ENCODE measurements around the gene MBTPS1. TPM values are rescaled to one million over a fixed set of nuclear protein-coding genes. Genes with fewer than 3 reads are reported as not detected.

The MBTPS1 gene
- total and polyA plus RNA-seq, 9 of the 15 experiments (the other 6 are each of a cell fraction or from before 2014, with no cell fraction given): 2.8 to 57.6 (median 43.8) TPM

DNA sequence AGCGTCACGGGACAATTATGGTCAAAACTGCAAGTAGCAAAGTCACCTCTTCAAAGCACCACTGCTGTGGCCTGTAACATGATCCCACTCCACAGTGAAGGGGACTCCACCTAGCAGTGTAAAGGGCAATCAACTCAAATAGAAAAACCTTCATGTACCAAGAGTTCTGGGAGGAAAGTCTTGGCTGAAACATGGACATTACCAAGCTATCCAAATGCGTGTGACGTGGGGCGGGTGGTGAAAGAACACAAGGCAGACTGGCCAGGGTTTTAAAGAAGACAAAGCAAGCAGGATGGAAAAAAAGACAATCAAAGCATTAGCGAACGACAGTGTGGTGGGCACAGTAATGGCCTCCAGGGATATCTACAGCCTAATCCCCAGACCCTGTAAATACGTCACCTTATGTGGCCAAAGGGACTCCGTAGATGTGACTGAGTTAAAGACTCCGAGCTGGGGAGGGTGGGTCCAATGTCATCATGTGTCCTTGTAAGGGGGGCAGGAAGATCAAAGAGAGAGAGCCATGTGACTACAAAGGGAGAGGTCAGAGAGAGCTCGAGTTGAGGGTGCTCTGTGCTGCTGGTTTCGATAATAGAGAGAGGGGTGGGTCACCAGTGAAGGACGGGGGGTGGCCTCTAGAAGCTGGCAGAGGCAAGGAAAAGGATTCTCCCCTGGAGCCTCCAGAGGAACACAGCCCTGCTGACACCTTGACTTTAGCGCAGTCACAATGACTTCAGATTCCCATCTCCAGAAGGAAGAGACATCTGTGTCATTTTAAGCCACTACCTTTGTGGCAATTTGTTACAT, 22.3 kb upstream of the MBTPS1 start (continued):
- TF ChIP-seq TCF15 (CRISPR knock-in tag; IDR thresholded peaks at IDR 0.05): peak; percentile 81
- peak in 1 of 2 experiments; percentile 67; a peak in 2 of 4 replicates for TF ChIP-seq HDAC1 (IDR thresholded peaks at IDR 0.05)
- TF ChIP-seq ARID1B (IDR thresholded peaks at IDR 0.05): peak; percentile 70
- TF ChIP-seq MYBL2 (IDR thresholded peaks at IDR 0.05; ENCODE audit: low read depth): no peak; the same call in 1 of the 2 replicates
- no peak for TF ChIP-seq MYBL2 (CRISPR knock-in tag; IDR thresholded peaks at IDR 0.05; ENCODE audit: borderline replicate concordance)
- peak; percentile 90 for TF ChIP-seq L3MBTL2 (IDR thresholded peaks at IDR 0.05)
- TF ChIP-seq ZKSCAN8 (CRISPR knock-in tag; IDR thresholded peaks at IDR 0.05): peak; percentile 68; the same call in 1 of the 2 replicates
- TF ChIP-seq ZKSCAN1 (IDR thresholded peaks at IDR 0.05; ENCODE audit: low read depth, low read length): no peak
- TF ChIP-seq HDAC6 (IDR thresholded peaks at IDR 0.05; ENCODE audit: low read depth, low read length): no peak
- TF ChIP-seq ZBTB11 (CRISPR knock-in tag; IDR thresholded peaks at IDR 0.05): no peak
- TF ChIP-seq, protein P1, sequence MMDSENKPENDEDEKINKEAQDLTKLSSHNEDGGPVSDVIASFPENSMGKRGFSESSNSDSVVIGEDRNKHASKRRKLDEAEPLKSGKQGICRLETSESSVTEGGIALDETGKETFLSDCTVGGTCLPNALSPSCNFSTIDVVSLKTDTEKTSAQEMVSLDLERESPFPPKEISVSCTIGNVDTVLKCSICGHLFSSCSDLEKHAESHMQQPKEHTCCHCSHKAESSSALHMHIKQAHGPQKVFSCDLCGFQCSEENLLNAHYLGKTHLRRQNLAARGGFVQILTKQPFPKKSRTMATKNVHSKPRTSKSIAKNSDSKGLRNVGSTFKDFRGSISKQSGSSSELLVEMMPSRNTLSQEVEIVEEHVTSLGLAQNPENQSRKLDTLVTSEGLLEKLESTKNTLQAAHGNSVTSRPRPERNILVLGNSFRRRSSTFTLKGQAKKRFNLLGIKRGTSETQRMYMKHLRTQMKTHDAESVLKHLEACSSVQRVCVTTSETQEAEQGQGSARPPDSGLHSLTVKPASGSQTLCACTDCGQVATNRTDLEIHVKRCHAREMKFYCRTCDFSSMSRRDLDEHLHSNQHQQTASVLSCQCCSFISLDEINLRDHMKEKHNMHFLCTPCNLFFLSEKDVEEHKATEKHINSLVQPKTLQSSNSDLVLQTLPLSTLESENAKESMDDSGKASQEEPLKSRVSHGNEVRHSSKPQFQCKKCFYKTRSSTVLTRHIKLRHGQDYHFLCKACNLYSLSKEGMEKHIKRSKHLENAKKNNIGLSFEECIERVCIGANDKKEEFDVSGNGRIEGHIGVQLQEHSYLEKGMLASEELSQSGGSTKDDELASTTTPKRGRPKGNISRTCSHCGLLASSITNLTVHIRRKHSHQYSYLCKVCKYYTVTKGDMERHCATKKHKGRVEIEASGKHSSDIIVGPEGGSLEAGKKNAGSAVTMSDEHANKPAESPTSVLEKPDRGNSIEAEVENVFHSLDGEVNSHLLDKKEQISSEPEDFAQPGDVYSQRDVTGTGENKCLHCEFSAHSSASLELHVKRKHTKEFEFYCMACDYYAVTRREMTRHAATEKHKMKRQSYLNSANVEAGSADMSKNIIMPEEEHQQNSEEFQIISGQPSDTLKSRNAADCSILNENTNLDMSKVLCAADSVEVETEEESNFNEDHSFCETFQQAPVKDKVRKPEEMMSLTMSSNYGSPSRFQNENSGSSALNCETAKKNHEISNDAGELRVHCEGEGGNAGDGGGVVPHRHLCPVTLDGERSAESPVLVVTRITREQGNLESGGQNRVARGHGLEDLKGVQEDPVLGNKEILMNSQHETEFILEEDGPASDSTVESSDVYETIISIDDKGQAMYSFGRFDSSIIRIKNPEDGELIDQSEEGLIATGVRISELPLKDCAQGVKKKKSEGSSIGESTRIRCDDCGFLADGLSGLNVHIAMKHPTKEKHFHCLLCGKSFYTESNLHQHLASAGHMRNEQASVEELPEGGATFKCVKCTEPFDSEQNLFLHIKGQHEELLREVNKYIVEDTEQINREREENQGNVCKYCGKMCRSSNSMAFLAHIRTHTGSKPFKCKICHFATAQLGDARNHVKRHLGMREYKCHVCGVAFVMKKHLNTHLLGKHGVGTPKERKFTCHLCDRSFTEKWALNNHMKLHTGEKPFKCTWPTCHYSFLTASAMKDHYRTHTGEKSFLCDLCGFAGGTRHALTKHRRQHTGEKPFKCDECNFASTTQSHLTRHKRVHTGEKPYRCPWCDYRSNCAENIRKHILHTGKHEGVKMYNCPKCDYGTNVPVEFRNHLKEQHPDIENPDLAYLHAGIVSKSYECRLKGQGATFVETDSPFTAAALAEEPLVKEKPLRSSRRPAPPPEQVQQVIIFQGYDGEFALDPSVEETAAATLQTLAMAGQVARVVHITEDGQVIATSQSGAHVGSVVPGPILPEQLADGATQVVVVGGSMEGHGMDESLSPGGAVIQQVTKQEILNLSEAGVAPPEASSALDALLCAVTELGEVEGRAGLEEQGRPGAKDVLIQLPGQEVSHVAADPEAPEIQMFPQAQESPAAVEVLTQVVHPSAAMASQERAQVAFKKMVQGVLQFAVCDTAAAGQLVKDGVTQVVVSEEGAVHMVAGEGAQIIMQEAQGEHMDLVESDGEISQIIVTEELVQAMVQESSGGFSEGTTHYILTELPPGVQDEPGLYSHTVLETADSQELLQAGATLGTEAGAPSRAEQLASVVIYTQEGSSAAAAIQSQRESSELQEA (IDR thresholded peaks at IDR 0.05; ENCODE audit: low read depth): peak; percentile 86
- peak; percentile 90 for TF ChIP-seq ZNF175 (CRISPR knock-in tag; IDR thresholded peaks at IDR 0.05; ENCODE audit: low read depth)
- TF ChIP-seq SRSF1 (IDR thresholded peaks at IDR 0.05; ENCODE audit: low read depth, low read length): no peak
- TF ChIP-seq HLTF (IDR thresholded peaks at IDR 0.05): no peak
- TF ChIP-seq HDAC3 (IDR thresholded peaks at IDR 0.05; ENCODE audit: borderline replicate concordance, partially characterized antibody): no peak
